ENCODE data around the gene NOP9. TPM values are rescaled to one million over a fixed set of nuclear protein-coding genes. Genes with fewer than 3 reads are reported as not detected.

Gene NOP9
- total RNA-seq, 1 donor from 2014 or later = 33.5 TPM

DNA sequence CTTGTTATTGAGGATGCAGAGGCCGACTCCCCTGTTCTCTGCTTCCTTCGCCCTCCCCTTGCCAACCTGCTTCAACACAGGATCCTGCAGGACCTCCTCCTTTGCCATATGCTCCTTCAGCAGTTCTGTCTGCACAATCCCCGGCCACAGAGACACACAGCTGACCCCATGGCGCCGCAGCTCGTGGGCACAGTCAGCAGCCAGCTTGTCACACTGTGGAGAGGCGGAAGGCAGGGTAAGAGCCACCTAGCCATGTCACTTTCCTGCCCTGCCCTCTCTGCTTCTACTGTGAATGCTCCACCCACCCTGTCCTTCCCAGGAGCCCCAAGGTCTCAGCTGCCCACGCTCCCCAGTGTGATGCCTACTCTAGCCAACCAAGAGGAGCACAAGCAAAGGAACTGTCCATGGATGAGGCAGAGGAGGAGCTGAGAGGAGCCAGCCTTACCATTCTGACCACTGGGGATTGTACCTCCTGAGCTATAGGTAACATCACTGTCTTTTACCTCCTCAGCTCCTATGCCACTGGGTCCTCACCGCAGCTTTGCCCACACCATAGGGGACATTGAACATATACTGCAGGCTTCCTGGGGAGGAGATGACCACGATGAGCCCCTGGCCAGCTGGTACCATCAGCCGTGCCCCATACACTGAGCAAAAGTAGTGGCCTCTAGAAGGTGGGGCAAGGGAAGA lies 7.4 kb upstream of the NOP9 start:
- no peak for DNase-seq (ENCODE audit: low spot score in 2 of 2)
- Histone ChIP-seq H3K9me3 (no peaks in the 10 kb centered on the region), H3K4me3 (no peak overlapping the region), H3K36me3 (peaks cover 40 to 41% of the 10 kb centered on the region in 2 donors), H3K4me1 (no peaks in the 10 kb centered on the region), H3K27ac (no peak overlapping the region), H3K27me3 (no peaks in the 10 kb centered on the region)
- intact Hi-C loops (cut with DNase I) = no loop called here
- TF ChIP-seq, protein P1, sequence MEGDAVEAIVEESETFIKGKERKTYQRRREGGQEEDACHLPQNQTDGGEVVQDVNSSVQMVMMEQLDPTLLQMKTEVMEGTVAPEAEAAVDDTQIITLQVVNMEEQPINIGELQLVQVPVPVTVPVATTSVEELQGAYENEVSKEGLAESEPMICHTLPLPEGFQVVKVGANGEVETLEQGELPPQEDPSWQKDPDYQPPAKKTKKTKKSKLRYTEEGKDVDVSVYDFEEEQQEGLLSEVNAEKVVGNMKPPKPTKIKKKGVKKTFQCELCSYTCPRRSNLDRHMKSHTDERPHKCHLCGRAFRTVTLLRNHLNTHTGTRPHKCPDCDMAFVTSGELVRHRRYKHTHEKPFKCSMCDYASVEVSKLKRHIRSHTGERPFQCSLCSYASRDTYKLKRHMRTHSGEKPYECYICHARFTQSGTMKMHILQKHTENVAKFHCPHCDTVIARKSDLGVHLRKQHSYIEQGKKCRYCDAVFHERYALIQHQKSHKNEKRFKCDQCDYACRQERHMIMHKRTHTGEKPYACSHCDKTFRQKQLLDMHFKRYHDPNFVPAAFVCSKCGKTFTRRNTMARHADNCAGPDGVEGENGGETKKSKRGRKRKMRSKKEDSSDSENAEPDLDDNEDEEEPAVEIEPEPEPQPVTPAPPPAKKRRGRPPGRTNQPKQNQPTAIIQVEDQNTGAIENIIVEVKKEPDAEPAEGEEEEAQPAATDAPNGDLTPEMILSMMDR (IDR thresholded peaks at IDR 0.05) = no peak

DNA sequence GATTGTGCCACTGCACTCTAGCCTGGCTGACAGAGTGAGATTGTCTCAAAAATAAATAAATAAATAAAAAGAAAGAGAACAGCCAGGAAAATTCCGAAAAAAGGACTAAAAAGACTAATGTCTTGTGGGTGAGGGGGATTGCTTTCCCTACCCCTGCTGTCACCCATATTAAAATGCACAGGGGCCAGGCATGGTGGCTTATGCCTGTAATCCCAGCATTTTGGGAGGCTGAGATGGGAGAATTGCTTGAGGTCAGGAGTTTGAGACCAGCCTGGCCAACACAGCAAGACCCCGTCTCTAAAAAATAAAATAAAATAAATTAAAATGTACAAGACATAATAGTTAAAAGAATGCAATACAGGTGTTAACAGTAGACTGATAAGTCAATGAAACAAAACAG lies 6.1 kb upstream of the NOP9 start:
- no peak for DNase-seq (ENCODE audit: low spot score in 2 of 2)
- peaks cover 40 to 41% of the 10 kb centered on the region in 2 donors for H3K36me3 ChIP-seq
- intact Hi-C loops (cut with DNase I) = no loop called here
- TF ChIP-seq, protein P1 (IDR thresholded peaks at IDR 0.05) = no peak
- no peaks in the 10 kb centered on the region for H3K4me1 ChIP-seq
- no peak overlapping the region for H3K27ac ChIP-seq
- H3K4me3 ChIP-seq = no peak overlapping the region
- no peaks in the 10 kb centered on the region for H3K9me3 ChIP-seq
- no peaks in the 10 kb centered on the region for H3K27me3 ChIP-seq

DNA sequence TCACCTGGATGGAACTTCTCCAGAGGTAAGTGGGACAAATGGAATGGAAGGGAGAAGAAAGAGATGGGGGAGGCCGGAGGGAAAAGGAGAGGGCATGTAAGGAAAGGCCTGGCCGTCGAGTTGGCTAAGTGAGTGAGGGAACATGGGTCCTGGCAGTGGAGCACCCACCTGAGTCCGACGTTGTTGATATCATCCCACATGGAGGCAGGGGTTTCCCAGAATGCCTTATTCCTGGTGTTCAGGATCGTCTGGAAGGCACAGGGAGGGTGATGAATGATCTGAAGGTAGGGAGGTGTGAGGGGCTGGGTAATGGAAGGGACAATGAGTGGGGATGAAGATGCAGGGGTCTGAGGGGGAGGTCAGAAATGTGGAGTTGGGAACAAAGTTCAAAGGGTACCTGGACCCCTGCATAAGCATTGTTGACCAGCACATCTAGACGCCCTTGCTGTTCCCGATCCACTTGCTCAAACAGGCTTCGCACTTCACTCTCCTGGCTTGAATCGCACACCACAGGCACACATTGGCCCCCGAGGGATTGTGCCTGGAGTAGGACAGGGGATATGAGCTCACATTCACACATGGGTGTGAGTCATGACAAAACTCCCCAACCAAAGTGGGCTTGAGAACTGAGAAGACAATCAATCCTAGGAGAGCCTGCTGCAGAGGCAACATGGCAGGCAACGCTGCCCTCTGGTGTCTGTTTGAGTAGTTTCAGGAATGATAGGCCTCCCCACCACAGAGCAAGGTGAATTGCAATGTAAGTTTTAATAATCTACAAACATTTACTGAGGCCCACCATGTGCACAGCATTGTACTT lies 3.1 kb upstream of the NOP9 start:
- Histone ChIP-seq H3K27ac (no peak overlapping the region), H3K27me3 (no peaks in the 10 kb centered on the region), H3K4me3 (no peak overlapping the region), H3K9me3 (no peaks in the 10 kb centered on the region), H3K4me1 (peaks cover 3 to 12% of the 10 kb centered on the region in 2 donors), H3K36me3 (peaks cover 21 to 25% of the 10 kb centered on the region in 2 donors)
- TF ChIP-seq, protein P1 (IDR thresholded peaks at IDR 0.05) = peak; percentile 52 to 59 (median 54)
- DNase-seq (ENCODE audit: low spot score in 2 of 2) = peak in 1 of 2 donors; percentile 76
- intact Hi-C loops (cut with DNase I) = loop anchor here (5.0 kb wide), 1 partner anchor 79 kb away; the partner anchor contains the start of gene MDP1

DNA sequence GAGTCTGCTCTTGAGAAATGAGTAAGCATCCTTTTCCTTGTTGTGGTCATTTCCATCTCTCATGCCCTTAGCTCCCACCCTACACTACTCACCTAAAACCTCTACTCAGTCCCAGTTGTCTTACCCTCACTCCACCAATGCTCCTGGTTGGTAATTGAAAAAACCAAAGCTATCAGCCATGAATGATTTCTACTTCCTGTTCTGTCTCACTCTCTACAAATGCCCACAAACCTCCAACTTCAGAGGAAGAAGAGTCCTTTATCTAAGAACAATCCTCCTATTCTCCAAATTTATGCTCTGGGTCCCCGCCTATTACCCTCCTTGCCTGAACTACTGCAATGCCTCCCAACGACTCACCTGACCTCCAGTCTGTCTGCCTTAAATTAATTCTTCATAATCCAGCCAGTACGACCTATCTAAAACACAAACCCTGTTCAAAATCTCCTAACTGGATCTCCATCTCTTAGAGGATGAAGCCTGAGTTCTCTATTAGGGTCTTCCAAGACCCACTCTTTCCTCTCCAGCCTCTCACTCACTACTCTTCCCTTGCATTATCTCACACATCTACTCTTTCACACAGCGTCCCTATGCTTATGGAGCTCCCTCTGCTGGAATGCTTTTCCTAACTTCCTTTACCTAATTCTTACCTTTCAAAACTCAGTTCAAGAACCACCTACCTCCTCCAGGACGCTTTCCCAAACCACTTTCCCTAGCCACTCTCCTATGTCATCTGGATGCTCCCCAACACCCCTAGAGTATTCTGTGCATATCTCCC lies 2.3 kb upstream of the NOP9 start:
- Histone ChIP-seq H3K27ac (no peak overlapping the region), H3K4me3 (no peak overlapping the region), H3K27me3 (no peaks in the 10 kb centered on the region), H3K9me3 (no peaks in the 10 kb centered on the region), H3K36me3 (peaks cover 21 to 23% of the 10 kb centered on the region in 2 donors), H3K4me1 (peaks cover 3 to 12% of the 10 kb centered on the region in 2 donors)
- TF ChIP-seq, protein P1 (IDR thresholded peaks at IDR 0.05) = no peak
- no peak for DNase-seq (ENCODE audit: low spot score in 2 of 2)
- intact Hi-C loops (cut with DNase I) = loop anchor here (5.0 kb wide), 1 partner anchor 80 kb away; the partner anchor contains the start of gene MDP1

DNA sequence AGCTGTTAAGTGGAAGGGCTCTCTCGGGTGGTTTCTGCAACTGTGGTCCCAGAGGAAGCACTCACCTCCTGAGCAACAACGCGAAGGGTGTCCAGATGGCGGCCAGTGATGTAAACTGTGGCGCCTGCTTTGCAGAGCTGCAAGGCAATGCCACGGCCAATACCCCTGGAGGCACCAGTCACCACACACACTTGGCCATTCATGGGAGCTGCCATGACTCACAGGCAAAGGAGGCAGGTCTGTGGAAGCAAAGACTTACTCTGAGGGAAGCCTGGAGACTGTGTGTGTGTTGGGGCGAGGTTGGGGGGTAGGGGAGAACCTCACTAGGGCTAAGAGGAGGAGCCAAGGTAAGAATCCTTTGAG lies 777 bp upstream of the NOP9 start:
- peaks cover 3 to 12% of the 10 kb centered on the region in 2 donors for H3K4me1 ChIP-seq
- peak overlapping the region; percentile 51 to 84 for H3K4me3 ChIP-seq
- peak overlapping the region; percentile 64 to 67 for H3K27ac ChIP-seq
- no peaks in the 10 kb centered on the region for H3K9me3 ChIP-seq
- intact Hi-C loops (cut with DNase I) = loop anchor here (1.0 to 5.0 kb wide), 3 partner anchors 28 to 82 kb away; partner anchors contain the start of genes MDP1, RABGGTA and TINF2
- DNase-seq (ENCODE audit: low spot score in 2 of 2) = no peak
- H3K36me3 ChIP-seq = peaks cover 34 to 36% of the 10 kb centered on the region in 2 donors
- TF ChIP-seq, protein P1 (IDR thresholded peaks at IDR 0.05) = no peak
- H3K27me3 ChIP-seq = no peaks in the 10 kb centered on the region
